Left hindlimb (tissue), 1 donor: Measurements from ENCODE around the gene FOXK2.
"Not testable (repeated sequence)": the region's sequence is repeated elsewhere in the genome, so short reads cannot be mapped to it uniquely, and the experiment has no call there.

Experiments used
- DNase-seq: peaks from one replicate; pipeline ENCODE4 v3.0.0-alpha.2; 2018

The FOXK2 gene

GRCh38 chr17:82495844-82496528 is 23.5 kb upstream of the FOXK2 start:
- no peak for DNase-seq

- peak; percentile 96 for DNase-seq
Observed at GRCh38 chr17:82496529-82497434, 22.8 kb upstream of the FOXK2 start.

GRCh38 chr17:82497483-82498405 is 21.8 kb upstream of the FOXK2 start:
- no peak for DNase-seq

- DNase-seq: no peak
Observed at GRCh38 chr17:82502207-82502606, 17.3 kb upstream of the FOXK2 start.

- no peak for DNase-seq
Observed at GRCh38 chr17:82503094-82503727, 16.3 kb upstream of the FOXK2 start.

GRCh38 chr17:82503728-82504308 is 15.7 kb upstream of the FOXK2 start:
- DNase-seq: no peak

GRCh38 chr17:82505296-82505695 is 14.2 kb upstream of the FOXK2 start:
- DNase-seq: no peak

- not testable (repeated sequence) for DNase-seq
Observed at GRCh38 chr17:82506402-82506801, 13.1 kb upstream of the FOXK2 start.

GRCh38 chr17:82507631-82508175 is 11.8 kb upstream of the FOXK2 start:
- no peak for DNase-seq

GRCh38 chr17:82511642-82512041 is 7.9 kb upstream of the FOXK2 start:
- not testable (repeated sequence) for DNase-seq

GRCh38 chr17:82513864-82514263 is 5.7 kb upstream of the FOXK2 start:
- DNase-seq: not testable (repeated sequence)

- no peak for DNase-seq
Observed at GRCh38 chr17:82517230-82517865, 2.2 kb upstream of the FOXK2 start.

- DNase-seq: peak; percentile 48
Observed at GRCh38 chr17:82519971-82520903, 705 bp downstream of the FOXK2 start.

- no peak for DNase-seq
Observed at GRCh38 chr17:82524540-82524939, 5.0 kb downstream of the FOXK2 start.

- no peak for DNase-seq
Observed at GRCh38 chr17:82525712-82526111, 6.2 kb downstream of the FOXK2 start.

GRCh38 chr17:82527898-82528297 is 8.4 kb downstream of the FOXK2 start:
- no peak for DNase-seq

GRCh38 chr17:82528484-82529265 is 9.1 kb downstream of the FOXK2 start:
- peak; percentile 48 for DNase-seq

GRCh38 chr17:82529914-82530300 is 10.4 kb downstream of the FOXK2 start:
- DNase-seq: no peak

GRCh38 chr17:82531431-82531881 is 11.9 kb downstream of the FOXK2 start:
- DNase-seq: no peak
